CD4-positive, alpha-beta T cell treated with Interleukin-12 subunit alpha and Interleukin-12 subunit beta, for 1 hour (primary cell): Measurements from ENCODE around the gene CAPN15.

ENCODE experiments used
- DNase-seq: peaks from one replicate; pipeline ENCODE4 v3.0.0-alpha.2; 2020

Gene CAPN15

GRCh38 chr16:580141-580945 is 52.8 kb downstream of the CAPN15 start:
- no peak for DNase-seq

- DNase-seq = no peak
Measured at GRCh38 chr16:580946-581498, 53.5 kb downstream of the CAPN15 start.

- DNase-seq = no peak
Measured at GRCh38 chr16:582218-582613, 54.7 kb downstream of the CAPN15 start.

GRCh38 chr16:582614-583331 is 55.3 kb downstream of the CAPN15 start:
- DNase-seq = no peak

GRCh38 chr16:583470-583814 is 55.9 kb downstream of the CAPN15 start:
- no peak for DNase-seq

GRCh38 chr16:583815-584591 is 56.5 kb downstream of the CAPN15 start:
- no peak for DNase-seq

GRCh38 chr16:585351-585750 is 57.8 kb downstream of the CAPN15 start:
- DNase-seq = no peak

GRCh38 chr16:586047-586644 is 58.6 kb downstream of the CAPN15 start:
- no peak for DNase-seq

GRCh38 chr16:586645-587590 is 59.4 kb downstream of the CAPN15 start:
- DNase-seq = no peak

- peak; percentile 63 for DNase-seq
Measured at GRCh38 chr16:588639-588888, 61.1 kb downstream of the CAPN15 start.

GRCh38 chr16:588889-589657 is 61.6 kb downstream of the CAPN15 start:
- peak; percentile 98 for DNase-seq

GRCh38 chr16:589658-590187 is 62.2 kb downstream of the CAPN15 start, which contains the start of gene RAB40C:
Gene RAB40C (plus strand): TSS chr16:590066. CDS start chr16:590292, 226 bp downstream.
- DNase-seq = peak; percentile 99

GRCh38 chr16:590188-590814 is 62.8 kb downstream of the CAPN15 start:
- no peak for DNase-seq

GRCh38 chr16:590815-591200 is 63.3 kb downstream of the CAPN15 start:
- no peak for DNase-seq

GRCh38 chr16:591231-591630 is 63.7 kb downstream of the CAPN15 start:
- no peak for DNase-seq

GRCh38 chr16:591892-592517 is 64.5 kb downstream of the CAPN15 start:
- no peak for DNase-seq

GRCh38 chr16:592518-593306 is 65.2 kb downstream of the CAPN15 start:
- DNase-seq = no peak

- no peak for DNase-seq
Measured at GRCh38 chr16:593406-593805, 65.9 kb downstream of the CAPN15 start.

GRCh38 chr16:593807-594206 is 66.3 kb downstream of the CAPN15 start:
- no peak for DNase-seq
